Inferior parietal cortex (tissue), 1 donor: ENCODE results near the gene SRP68.
"Not testable (repeated sequence)": the region's sequence is repeated elsewhere in the genome, so short reads cannot be mapped to it uniquely, and the experiment has no call there.

ENCODE experiments used
- DNase-seq: peaks from one replicate; pipeline ENCODE4 v3.0.0-alpha.2; 2016; ENCODE audit errors: extremely low spot score

Gene SRP68

DNA sequence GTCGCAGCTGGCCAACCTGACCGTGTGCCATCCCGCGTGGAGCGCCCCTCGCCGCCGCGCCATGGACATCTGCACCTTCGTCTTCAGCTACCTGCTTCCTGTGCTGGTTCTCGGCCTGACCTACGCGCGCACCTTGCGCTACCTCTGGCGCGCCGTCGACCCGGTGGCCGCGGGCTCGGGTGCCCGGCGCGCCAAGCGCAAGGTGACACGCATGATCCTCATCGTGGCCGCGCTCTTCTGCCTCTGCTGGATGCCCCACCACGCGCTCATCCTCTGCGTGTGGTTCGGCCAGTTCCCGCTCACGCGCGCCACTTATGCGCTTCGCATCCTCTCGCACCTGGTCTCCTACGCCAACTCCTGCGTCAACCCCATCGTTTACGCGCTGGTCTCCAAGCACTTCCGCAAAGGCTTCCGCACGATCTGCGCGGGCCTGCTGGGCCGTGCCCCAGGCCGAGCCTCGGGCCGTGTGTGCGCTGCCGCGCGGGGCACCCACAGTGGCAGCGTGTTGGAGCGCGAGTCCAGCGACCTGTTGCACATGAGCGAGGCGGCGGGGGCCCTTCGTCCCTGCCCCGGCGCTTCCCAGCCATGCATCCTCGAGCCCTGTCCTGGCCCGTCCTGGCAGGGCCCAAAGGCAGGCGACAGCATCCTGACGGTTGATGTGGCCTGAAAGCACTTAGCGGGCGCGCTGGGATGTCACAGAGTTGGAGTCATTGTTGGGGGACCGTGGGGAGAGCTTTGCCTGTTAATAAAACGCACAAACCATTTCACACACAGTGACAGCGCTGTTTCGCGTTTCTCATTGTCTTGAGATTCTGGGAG lies 4.7 kb upstream of the SRP68 start:
- DNase-seq = no peak

DNA sequence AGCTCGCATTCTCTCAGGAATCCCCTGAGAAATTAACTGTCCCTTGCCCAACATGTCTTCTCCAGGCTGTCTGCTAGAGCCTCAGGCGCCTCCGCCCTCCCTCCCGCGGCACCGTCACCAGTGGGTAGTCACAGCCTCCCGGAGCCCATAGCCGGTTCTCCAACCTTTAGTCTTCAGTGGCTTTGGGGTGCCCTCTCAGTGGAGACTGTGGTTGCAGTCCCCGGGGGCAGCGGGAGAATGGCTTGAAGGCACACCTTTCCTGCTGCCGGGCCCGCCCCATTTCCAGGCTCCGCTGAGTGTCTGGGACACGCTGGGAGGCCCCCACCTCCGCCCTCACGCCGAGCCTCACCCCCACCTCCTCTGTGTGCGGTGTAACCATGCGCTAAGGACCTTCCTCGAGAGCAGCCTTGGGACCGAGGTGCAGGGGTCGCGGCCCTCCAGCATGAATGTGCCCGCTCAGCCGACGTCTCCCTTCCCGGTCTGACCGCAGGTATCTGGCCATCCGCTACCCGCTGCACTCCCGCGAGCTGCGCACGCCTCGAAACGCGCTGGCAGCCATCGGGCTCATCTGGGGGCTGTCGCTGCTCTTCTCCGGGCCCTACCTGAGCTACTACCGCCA lies 3.9 kb upstream of the SRP68 start:
- no peak for DNase-seq

DNA sequence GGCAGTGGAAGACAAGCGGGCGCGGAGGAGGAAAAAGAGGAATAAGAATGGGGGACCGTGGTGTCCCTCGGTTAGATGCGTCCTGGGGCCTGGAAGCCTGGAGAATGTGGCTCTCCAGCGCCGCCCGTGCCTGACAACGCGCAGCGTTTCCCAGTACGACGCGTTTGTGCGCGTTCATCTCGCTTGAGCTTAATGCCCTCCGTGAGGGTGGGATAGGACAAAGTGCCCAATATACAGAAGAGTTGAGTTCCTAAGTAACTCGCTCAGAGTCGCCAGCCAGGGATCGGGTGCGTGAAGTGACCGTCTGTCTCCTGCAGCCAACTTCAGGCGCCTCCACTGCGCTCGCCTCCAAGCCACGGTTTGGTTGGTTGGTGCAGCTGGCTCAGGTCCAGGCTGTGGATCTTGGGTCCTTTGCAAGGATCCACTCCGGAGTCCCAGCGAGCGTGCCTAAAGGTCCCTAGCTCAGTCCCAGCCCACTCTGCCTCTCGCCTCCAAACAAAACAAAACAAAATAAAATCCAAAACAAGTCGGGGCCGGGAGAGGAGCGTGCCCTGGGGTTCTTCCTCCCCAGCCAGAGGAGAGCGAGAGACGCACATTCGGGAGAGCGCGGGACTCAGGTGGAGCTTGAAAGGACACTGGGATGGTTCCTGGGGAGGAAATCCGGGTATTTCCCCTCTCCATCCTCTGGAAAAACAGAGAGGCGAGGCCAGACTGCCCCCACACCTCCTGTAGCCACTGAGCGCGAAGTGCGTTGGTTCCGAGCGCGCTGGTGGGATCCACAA lies 3.2 kb upstream of the SRP68 start:
- no peak for DNase-seq

DNA sequence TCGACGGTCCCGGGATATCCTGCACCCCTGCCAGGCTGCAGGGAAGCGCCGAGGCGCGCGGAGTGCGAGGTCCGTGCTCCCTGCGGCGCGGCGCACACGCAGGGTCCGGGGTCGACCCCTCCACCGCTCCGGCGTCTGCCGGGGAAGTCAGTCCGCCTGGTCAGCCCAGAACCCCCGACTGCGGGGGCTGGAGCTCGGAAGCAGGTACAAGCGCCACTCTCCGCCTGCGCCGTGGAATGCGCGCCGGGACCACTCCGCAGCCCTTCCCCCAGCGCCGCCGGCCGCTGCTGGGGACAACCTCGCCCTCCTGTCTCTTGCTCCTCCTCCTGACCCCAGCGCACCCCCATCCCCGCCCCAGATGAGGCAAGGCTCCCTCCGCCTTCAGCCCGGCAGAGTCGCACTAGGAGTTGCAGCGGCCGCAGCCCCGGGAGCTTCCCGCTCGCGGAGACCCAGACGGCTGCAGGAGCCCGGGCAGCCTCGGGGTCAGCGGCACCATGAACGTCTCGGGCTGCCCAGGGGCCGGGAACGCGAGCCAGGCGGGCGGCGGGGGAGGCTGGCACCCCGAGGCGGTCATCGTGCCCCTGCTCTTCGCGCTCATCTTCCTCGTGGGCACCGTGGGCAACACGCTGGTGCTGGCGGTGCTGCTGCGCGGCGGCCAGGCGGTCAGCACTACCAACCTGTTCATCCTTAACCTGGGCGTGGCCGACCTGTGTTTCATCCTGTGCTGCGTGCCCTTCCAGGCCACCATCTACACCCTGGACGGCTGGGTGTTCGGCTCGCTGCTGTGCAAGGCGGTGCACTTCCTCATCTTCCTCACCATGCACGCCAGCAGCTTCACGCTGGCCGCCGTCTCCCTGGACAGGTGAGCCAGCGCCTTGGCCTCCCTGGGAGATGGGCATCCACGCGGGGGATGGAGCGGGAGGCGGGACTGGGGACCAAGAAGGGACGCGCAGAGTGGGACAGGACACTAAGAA lies 2.4 kb upstream of the SRP68 start, which contains the start of gene GALR2:
Gene GALR2, plus strand, starts transcription at position 392 of the 974 bp plus-strand sequence. Its CDS starts 103 bp downstream, at position 495.
- DNase-seq = no peak

DNA sequence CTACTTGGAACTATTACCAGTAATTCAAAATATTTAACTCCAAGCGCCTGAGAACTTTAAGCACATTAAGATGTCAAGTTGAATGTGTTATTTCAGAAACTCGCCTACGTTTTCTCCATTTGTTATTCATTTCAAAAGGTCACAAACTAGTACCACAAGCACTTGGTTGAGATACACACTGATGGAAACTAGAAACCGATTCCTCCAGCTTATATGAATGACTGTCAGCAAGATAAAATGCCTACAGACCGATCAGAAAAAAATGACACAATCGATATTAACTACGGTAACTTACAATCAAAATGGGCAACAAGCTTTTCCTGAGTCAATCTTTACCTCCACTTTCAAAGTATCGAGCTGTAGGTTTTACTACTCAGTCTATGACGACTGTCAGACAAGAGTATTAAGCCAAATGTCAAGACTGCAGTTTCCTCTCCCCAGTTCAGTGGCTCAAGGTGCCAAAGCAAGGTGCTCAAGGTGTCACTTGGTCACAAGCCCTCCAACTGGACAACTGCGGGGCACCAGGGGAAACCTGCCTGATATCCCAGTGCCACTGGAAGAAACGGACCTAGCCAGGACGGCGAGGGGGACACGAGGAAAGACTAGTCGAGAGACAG lies 678 bp downstream of the SRP68 start:
- no peak for DNase-seq

DNA sequence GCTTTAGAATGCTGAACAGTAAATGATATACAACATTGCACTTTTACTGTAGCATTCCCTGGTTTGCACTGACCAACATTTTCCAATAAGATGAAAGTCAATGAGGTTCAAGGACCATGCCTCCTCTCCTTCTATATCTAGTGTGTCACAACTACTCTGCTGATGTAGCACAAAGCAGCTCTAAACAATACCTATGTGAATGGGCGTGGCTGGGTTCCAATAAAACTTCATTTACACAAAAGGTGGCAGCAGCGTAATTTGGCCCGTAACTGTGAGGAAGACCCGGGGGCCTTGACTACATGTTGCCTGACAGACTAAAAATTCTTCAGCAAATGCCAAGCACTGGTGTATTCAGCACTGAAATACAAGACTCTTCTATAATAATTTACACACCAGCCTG lies 6.5 kb downstream of the SRP68 start:
- no peak for DNase-seq

DNA sequence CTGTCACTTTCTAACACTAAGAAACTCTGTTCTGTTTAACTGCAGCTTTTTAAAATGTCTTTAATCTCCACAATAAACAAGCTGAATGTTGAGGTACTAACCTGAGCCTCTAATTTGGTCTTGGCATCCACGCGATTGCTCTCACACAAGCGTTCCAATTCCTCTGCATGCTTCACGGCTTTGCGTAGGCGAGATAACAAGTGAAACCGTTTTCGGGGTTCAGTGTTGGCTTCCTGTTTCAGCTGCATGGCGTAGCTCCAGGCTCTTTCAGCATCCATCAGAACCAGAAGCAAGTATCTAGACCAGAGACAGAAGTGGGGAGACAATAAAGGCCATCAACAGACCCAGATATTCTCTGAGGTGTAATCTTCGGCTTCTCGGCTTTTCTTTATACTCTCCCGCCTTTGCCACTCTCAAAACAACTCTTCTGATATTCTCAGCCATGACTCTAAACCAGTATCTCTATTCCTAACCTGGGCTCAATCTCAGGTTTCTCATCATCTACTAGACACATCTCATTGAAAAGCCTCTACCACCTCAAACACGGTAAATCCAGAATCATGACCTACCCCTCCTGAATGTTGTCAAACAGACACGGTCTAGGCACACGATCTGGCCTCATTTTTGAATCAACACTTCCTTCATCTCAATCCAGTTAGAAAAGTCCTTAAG lies 8.3 kb downstream of the SRP68 start:
- peak; percentile 20 for DNase-seq

DNA sequence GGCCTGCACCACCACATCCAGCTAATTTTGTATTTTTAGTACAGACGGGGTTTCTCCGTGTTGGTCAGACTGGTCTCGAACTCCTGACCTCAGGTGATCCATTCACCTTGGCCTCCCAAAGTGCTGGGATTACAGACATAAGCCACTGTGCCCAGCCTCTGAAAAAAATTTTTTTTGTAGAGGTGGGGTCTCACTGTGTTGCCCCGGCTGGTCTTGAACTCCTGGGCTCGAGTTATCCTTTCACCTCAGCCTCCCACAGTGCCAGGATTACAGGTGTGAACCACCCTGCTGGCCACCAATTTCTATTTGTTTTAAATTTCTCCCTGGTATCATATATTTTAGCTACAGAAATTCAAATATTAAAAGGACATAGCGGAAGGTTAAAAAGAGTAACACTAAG lies 14.1 kb downstream of the SRP68 start:
- not testable (repeated sequence) for DNase-seq

DNA sequence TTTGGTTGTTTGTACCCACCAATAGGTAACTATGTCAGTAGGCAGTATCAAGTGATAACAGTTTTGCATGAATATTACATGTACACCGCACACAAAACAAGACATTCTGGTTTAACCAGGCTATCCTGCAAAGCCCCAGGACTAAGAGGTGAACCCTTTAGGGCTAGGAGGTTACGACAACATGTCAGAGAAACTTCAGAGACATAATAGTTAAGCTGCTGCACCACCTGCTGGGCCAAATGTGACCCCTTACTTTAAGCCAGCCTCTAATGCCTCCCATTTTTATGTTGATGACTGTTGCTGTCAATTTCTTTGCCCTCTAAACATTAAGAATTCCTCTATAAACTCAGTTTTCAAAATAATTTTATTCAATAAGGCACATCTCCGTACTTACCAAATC lies 15.4 kb downstream of the SRP68 start:
- no peak for DNase-seq

DNA sequence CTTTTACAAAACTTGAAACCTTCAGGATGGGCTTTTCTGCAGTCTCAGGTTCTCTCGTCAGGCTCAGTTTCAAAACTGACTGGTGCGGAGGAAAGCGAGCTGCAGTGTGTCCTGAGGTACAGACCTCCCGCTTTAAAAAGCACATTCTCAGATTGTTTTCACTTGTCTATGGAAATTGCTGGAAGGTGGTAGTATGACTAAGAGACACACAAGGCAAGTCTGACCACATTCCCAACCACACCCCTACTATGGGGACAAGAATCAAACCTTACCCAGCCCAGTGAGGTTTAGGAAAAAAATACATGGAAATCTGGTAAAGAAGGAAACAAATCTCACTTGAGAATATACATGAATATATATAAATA lies 18.2 kb downstream of the SRP68 start:
- DNase-seq = no peak

DNA sequence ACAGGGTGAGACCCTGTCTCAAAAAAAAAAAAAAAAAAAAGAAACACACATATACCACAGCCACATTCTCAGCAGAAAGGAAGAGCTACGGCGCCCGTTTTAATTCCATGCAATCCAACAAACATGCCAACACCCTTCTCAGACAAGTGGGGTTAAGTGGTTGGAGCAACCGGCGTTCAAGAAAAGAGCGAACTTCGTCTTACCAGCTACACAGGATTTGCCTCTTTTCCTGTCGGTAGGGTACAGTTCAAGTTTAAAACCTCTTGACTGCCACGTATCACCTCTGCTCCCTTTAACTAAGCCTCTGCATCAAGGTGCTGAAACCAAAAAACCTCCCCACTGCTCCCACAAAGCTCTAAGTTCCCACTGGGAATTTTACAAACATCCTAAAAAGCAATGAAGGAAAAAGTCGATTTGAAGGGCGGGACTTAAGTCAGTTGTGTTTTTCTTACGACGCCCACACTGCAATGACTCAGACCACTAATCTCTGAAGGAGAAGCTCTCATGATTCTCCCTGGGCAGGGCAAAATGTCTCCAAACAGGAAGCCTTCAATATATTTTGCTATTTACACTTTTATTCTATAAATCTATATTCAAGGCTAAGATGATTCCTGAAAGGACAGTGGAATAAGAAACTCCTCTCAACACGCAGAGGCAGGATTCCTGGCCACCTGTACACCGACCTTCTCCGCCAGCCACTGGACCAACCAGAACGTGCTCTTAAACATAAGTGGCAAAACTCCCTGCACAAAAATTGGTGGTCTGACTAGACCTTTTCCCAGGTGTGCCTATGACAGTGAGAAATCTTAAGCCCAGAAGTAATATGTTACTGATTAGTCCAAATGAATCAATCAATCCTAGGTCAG lies 18.8 kb downstream of the SRP68 start:
- no peak for DNase-seq

DNA sequence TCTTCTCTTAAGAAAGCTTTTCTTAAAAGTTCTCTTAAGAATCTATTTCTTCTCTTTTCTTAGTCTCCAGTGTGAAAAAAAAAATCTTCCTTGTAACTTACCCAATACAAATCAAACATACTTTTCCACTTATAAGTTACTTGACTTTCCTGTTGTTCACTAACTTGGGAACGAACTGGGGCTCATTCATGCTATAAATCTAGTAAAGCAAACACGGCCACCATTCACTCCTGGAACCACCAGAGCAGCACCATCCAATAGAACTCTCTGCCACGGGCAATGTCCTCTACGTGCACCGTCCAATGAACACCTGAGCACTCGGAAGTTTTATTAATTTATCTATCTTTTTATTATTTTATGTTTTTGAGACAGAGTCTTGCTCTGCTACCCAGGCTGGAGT lies 20.8 kb downstream of the SRP68 start:
- no peak for DNase-seq

DNA sequence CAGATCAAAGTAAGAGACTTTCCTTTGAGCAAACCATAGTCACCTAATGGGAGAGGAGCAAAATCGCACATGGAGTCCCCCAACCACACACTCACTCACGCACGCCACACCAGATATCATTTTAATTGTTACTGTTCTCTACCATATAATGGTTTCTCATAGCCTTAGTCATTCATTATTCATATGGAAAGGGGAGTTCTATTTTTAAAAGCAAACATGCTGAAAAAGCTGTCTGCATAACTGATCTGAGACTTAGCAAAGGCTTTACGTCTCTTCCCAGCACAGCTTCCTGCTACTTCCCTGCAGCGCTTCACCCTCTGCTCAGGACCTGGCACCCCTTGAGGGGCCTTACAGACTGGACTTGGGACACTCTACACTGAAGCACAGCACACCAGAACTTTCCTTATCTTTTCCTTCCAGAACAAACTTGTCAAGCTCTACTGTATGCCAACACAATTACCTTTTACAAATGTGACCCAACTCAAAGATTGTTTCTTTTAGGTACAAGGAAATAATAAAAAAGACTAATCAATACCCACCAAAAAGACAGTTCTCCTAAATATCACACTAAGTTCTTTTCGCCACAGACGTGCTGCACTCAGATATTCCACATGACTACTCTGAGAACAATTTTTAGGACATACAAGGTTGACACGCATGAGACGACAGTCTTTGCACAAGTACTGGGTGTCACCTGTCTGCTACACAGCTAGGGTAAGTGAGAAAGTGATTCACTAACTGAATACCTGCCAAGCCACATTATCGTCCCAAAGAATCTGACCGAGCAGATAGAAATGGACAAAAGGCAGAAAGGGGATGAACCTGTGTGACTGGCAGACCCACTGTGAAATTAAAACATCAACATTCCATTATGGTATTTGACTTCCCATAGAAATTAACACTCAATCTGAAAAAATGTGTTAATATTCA lies 21.5 kb downstream of the SRP68 start:
- DNase-seq = no peak

DNA sequence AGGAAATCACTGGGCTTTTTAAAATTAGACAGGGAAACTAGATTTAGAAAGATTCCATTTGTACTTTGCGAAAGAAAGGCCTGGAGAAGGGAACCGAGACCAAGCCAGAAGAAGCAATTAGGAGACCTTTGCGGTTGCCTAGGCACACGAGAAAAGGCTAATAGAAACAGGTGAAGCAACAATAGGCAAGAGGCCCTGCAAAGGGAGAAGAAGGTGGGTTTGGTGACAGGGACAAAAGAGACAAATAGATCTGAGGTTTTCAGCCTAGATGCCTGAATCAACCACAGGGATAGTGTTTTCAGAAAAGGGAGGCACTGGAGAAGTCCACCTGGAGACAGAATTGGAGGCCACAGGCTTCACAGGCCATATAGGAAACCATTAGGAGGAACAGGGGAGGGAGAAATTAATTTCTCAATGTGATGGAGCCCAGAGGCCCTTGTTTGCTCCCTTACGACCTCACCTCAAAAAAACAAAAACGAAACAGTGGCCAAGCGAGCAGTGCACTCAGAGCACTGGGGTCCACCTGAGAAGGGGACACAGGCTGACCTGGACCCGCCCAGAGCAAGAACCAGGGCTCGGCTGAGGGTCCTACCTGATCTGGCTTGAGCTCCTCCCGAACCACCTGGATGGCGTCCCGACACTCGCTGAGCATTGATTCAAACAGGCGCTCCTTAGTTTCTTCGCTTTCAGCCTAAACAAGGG lies 22.3 kb downstream of the SRP68 start:
- no peak for DNase-seq

DNA sequence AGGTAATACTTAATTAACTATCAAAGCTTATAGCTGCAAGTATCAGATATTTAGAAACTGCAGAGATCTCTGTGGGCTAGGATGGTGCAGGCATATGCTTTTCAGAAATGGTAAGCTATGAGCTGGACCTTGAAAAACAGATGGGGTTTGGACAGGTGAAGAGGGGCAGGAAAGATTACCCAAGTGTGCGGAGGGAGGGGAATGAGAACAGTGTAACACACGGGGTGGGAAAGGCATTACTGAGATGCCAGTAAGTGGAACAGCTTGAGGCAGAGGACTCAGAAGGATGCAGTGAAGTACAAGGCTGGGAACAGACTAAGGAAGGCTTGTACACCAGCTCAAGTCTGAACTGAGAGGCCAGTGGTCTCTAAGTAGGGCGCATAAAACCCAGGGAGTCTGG lies 23.1 kb downstream of the SRP68 start:
- DNase-seq = no peak

DNA sequence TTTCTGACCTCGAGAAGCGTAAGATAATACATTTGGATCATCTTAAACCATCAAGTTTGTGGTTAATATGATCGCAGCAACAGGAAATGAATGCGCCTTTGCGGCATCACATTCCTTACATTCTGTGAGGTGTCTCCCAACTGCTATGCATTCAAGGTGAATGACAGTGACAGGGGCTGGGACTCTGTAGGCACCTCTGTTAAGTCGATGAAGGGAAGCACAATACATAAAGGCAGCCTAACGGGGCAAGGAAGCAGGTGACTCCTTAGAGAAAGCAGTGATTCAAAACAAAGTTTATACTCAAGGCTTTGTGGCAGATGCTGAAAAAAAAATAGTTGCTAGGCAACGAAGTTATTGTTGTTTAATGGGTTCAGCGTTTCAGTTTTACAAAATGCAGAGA lies 23.6 kb downstream of the SRP68 start:
- DNase-seq = no peak

DNA sequence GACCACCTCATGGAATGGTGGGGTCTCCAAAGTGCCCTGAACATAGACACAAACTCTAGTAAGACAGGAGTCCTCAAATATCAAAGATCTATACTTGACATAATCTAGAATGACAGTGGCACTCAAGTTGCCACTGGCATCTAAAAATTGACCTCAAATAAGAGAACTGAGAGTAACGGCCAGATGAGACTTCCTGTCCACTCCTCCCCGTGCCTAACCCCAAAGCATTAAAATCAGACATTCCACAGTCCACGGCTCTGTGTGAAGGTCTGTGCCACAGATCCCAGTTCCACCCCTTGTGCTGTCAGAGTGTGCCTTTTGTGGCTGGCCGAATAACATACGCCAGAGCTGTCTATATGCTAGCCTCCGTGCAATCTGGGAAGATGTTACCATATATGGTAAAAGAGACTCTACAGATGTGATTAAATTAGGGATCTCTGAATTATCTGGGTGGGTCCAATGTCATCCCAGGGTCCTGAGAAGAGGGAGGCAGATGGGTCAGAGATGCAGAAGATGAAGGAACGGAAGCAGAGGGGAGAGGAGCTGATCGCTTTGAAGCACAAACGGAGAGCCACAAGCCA lies 24.2 kb downstream of the SRP68 start:
- no peak for DNase-seq
